ENCODE results near the gene NUBPL.

Gene NUBPL

GRCh38 chr14:31568161-31568560 is 7.0 kb downstream of the NUBPL start:
- CTCF ChIA-PET, result no interaction called here
- no peak overlapping the region for H3K4me3 ChIP-seq (ENCODE audit: low read depth, low read length)
- no peak for DNase-seq (ENCODE audit: low read depth, low spot score)
- POLR2A ChIA-PET, result no interaction called here
- TF ChIP-seq CTCF (IDR thresholded peaks at IDR 0.05; ENCODE audit: insufficient read depth, low read length, missing control alignments), result no peak

GRCh38 chr14:31568671-31569070 is 7.5 kb downstream of the NUBPL start:
- POLR2A ChIA-PET, result no interaction called here
- no peak for DNase-seq (ENCODE audit: low read depth, low spot score)
- no peak overlapping the region for H3K4me3 ChIP-seq (ENCODE audit: low read depth, low read length)
- no peak for TF ChIP-seq CTCF (IDR thresholded peaks at IDR 0.05; ENCODE audit: insufficient read depth, low read length, missing control alignments)
- CTCF ChIA-PET, result no interaction called here

GRCh38 chr14:31572955-31573354 is 11.8 kb downstream of the NUBPL start:
- POLR2A ChIA-PET, result no interaction called here
- no peak for DNase-seq (ENCODE audit: low read depth, low spot score)
- no peak overlapping the region for H3K4me3 ChIP-seq (ENCODE audit: low read depth, low read length)
- CTCF ChIA-PET, result interaction anchor here (1.4 kb wide), 1 partner anchor 28 kb away, joined by 3 read pairs; no protein-coding TSS in a partner anchor
- no peak for TF ChIP-seq CTCF (IDR thresholded peaks at IDR 0.05; ENCODE audit: insufficient read depth, low read length, missing control alignments)

GRCh38 chr14:31576949-31577348 is 15.7 kb downstream of the NUBPL start:
- CTCF ChIA-PET, result interaction anchor here (1.2 kb wide), 1 partner anchor 10 kb away, joined by 3 read pairs; no protein-coding TSS in a partner anchor
- POLR2A ChIA-PET, result no interaction called here
- no peak for DNase-seq (ENCODE audit: low read depth, low spot score)
- H3K4me3 ChIP-seq (ENCODE audit: low read depth, low read length), result no peak overlapping the region
- no peak for TF ChIP-seq CTCF (IDR thresholded peaks at IDR 0.05; ENCODE audit: insufficient read depth, low read length, missing control alignments)

- ChIA-PET POLR2A (no interaction called here), CTCF (interaction anchor here (1.2 to 1.3 kb wide), 2 partner anchors 9 to 16 kb away, joined by 3 to 5 read pairs; no protein-coding TSS in a partner anchor)
- no peak for TF ChIP-seq CTCF (IDR thresholded peaks at IDR 0.05; ENCODE audit: insufficient read depth, low read length, missing control alignments)
- no peak overlapping the region for H3K4me3 ChIP-seq (ENCODE audit: low read depth, low read length)
- DNase-seq (ENCODE audit: low read depth, low spot score), result no peak
These were observed 17.1 kb downstream of the NUBPL start for GRCh38 chr14:31578266-31578665.

- TF ChIP-seq CTCF (IDR thresholded peaks at IDR 0.05; ENCODE audit: insufficient read depth, low read length, missing control alignments), result no peak
- CTCF ChIA-PET, result interaction anchor here (1.3 kb wide), 1 partner anchor 16 kb away, joined by 5 read pairs; no protein-coding TSS in a partner anchor
- H3K4me3 ChIP-seq (ENCODE audit: low read depth, low read length), result no peak overlapping the region
- no peak for DNase-seq (ENCODE audit: low read depth, low spot score)
- POLR2A ChIA-PET, result no interaction called here
These were observed 17.7 kb downstream of the NUBPL start for GRCh38 chr14:31578792-31579501.

Measured in AG04449 (cell line).